Tibial nerve (tissue), 4 donors: ENCODE measurements around the gene PPP2R3A.

ENCODE experiments used
- CTCF ChIP-seq, 5 experiments: fragments of 200-600 bp in 3 of 5; fragments of 450-650 bp in 2 of 5; sonication (generic) in 3 of 5; IDR thresholded peaks; one replicate each; pipeline ENCODE4 v1.5.1; 2016 to 2019; ENCODE audit warnings: antibody characterized with exemption in 5 of 5, mild to moderate bottlenecking in 3 of 5, moderate library complexity in 2 of 5
- EP300 ChIP-seq, 2 donors: sonication (generic); formaldehyde crosslinking; IDR thresholded peaks; one replicate each; pipeline ENCODE4 v1.6.1; 2017; ENCODE audit warnings: antibody characterized with exemption in 2 of 2, mild to moderate bottlenecking in 1 of 2
- POLR2A ChIP-seq, 2 donors: fragments of 450-650 bp; IDR thresholded peaks; one replicate each; pipeline ENCODE4 v1.6.1; 2017; ENCODE audit warnings: antibody characterized with exemption in 2 of 2, mild to moderate bottlenecking in 2 of 2, moderate library complexity in 2 of 2

- no peak for TF ChIP-seq CTCF (IDR thresholded peaks at IDR 0.05)
- no peak for TF ChIP-seq POLR2A (IDR thresholded peaks at IDR 0.05)
- no peak for TF ChIP-seq EP300 (IDR thresholded peaks at IDR 0.05)
Observed at GRCh38 chr3:135930255-135930654, 35.3 kb upstream of the PPP2R3A start.
